Activated CD8-positive, alpha-beta memory T cell treated with anti-CD3 and anti-CD28 coated beads, Interleukin-2, amount 50 U/mL, for 24 hours (primary cell): ENCODE results near the gene UNC45A.
A peak's percentile ranks its signal among the peaks of the same experiment; 100 is the strongest.
"Not testable (repeated sequence)": the region's sequence is repeated elsewhere in the genome, so short reads cannot be mapped to it uniquely, and the experiment has no call there.

Experiments
- DNase-seq: peaks from one replicate; pipeline ENCODE4 v3.0.0-alpha.2; 2020; ENCODE audit errors: extremely low read depth

Gene UNC45A

DNA sequence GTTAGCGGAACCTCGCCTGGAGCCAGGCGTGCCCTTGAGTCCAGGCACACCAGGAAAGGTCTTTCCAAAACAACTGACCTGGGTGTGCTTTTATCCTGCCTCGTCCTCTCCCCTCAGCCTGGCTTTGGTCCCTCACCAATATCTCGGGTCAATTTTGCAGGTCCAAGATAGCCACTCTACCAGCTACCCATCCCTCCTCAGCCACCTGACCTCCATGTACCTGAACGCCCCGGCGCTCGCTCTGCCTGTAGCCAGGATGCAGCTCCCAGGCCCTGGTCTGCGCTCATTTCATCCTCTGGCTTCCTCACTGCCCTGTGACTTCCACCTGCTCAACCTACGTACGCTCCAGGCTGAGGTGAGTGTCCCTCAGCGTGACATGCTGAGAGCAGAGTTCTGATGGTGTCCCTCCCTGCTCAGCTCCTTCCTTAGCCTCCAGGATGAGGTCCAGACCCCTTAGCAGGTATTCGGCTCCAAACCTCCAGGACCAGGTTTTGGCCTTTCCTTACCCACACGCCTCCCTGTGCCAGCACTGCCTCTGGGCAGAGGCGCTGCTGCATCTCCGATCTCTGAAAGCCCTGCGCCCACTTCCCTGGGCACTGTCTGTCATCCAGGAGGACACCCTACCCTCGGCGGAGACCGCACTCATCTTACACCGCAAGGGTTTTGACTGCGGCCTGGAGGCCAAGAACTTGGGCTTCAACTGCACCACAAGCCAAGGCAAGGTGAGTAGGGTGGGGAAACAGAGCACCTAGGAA, 16.9 kb upstream of the UNC45A start:
- no peak for DNase-seq

DNA sequence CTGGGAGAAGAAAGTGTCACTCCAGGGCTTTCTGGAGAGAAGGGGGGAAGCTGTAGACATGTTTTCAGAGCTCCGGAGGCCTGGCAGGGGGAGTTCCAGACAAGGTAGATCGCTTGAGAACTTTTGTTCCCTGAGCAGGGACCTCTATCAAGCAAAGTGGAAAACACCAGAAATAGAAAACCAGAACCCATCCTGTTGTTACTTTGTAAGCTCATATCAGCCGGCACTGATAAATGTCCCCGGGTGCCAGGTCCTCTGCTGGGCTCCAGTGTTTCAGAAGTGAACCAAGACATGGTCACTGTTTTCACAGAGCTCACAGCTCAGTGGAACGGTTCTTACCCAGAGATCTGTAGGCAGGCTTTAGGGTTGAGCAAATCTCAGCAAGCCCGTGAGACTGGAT, 16.2 kb upstream of the UNC45A start:
- DNase-seq, result no peak

GRCh38 chr15:90921887-90922286, 13.2 kb upstream of the UNC45A start:
- no peak for DNase-seq

- DNase-seq, result not testable (repeated sequence)
Measured at GRCh38 chr15:90922712-90923322, 12.3 kb upstream of the UNC45A start.

GRCh38 chr15:90924375-90924774, 10.7 kb upstream of the UNC45A start:
- DNase-seq, result no peak

GRCh38 chr15:90926766-90927165, 8.3 kb upstream of the UNC45A start:
- DNase-seq, result not testable (repeated sequence)

GRCh38 chr15:90928106-90928505, 7.0 kb upstream of the UNC45A start:
- not testable (repeated sequence) for DNase-seq

- no peak for DNase-seq
Measured at GRCh38 chr15:90929246-90930019, 5.7 kb upstream of the UNC45A start.

- DNase-seq, result no peak
Measured at GRCh38 chr15:90930861-90931574, 4.1 kb upstream of the UNC45A start.

DNA sequence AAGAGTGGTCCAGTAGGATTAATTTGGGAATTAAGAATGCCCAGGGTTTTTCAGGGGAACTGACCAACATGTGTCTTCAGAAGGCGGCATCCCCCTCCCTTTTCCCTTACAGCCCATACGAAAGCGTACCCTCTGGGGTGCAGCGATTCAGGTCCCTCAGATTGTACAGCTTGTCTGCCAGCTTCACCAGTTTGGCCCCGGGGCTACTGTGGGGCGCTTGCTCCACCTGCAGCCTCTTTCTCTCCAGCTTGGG, 3.6 kb upstream of the UNC45A start:
- DNase-seq, result no peak

DNA sequence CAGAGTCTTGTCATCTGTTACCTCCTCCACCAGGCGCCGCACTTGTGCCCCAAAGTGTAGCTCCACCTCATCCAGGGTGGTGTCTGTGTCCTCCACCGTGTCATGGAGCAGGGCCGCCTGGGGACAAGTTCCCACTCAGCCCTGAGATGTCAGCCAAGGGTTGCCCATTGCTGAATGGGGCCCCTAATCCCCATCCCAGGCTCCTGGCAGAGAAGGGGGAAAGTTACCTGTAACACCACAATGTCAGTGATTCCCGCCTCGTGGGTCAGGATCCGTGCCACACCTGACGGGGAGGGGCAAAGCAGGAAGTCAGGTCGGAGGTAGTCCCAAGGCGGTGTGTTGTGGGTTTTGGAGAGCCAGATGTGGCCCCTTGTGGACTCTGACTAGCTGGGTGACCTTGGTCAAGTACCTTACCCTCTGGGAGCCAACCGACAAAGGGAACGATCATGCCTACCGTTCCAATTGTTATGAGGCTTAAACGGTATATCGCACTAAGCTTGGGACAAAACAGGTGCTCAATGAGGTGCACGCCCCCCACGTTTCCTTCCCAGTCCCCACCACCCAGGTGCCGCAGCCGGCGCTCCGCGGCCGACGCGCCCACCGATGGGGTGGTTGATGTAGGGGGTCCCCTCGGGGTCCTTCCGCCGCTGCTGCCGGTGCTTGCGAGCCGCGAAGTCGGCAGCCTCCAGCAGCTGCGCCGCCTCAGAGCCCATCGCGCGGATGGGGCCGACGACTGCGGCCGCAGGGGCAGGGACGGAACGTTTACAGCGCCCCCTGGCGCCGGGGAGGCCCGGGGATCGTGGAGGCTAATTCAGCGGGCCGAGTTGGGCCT, 3.0 kb upstream of the UNC45A start, which contains the start of gene HDDC3:
Gene HDDC3, minus strand, starts transcription at position 722 of the 832 bp plus-strand sequence. Its CDS starts 9 bp downstream, at position 713.
- DNase-seq, result peak; percentile 71

DNA sequence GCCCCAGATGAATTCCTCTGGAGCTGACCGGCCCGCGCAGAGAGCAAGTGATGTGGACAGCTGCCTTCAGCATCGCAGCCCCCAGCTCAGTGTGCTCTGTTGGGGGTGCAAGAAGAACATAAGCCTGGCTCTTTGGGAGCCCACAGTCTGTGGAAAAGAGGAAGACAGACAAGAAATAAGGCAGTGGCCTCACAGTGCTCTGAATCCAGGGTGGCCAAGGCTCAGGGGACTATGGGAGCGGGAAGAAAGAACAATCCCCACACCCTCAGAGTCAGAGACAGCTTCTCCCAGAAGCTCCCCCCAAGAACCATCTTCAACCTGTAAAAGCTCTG, 2.5 kb upstream of the UNC45A start:
- DNase-seq, result no peak

- DNase-seq, result no peak
Measured at GRCh38 chr15:90933301-90933700, 1.8 kb upstream of the UNC45A start.

DNA sequence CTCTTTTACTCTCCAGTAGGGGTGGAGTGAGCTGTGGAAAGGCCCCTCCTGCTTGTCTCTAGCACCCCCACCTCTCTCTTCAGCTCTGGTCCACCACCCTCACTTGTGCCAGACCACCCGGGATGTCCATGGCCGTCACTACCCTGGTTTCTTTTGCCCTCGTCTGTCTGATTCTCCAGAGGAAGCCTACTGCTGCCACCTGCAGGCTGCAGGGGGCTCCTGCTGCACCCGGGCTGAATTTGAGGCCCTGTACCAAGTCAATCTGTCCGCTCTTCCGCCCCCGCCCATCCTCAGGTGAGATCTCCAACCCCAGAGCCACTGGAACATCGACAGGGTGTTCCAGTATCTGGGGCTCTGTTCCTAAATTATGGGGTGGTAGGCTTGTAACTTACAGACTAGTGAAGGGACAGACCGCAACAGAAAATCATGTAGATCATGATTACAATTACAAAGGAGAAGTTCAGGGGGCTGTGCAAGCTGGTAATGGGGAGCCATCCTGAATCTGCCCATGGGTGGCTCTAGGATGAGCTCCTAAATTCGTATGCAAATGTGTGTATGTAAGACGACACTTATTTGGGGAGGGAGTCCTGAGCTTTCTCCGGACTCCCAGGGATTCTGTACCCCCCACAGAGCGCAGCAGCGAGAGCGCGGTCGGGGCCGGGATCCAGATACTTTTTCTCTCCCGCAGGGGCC, 683 bp upstream of the UNC45A start:
- peak; percentile 60 for DNase-seq

GRCh38 chr15:90936823-90937222, 1.7 kb downstream of the UNC45A start:
- DNase-seq, result no peak

DNA sequence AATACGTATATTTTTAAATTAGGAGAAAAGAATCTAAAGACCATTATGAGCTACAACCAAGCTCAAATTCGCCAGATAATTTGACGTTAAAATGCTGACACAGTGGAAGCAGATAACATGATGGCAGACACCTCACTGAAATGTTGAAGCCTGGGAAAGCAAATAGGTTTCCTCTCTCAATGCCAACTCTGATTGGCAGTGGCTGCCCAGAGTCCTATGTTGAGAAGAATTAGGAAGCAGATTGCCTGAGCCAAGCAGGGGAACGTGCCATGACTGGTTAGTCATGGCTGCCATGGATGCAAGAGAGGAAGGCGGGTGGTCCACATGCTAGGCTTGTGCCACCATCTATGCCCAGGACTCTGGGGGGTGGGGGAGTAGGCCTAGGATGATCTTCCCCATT, 3.2 kb downstream of the UNC45A start:
- no peak for DNase-seq

DNA sequence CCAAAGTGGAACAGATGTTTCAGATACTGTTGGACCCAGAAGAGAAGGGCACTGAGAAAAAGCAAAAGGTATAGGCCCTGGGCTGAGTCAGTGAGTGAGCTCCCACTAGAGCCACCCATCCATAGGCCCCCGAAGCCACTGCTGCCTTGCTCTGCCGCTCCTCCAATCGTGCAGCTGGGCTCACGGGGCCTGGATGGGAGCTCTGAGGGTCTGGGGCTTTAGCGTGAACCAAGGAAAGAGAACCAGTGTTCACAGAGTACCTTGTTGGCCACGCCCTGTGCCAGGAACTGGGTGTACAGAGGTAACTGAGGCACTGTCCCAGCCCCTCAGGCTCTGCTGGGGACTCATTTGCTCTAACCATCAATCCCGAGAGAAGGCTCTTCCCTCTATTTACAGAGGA, 4.7 kb downstream of the UNC45A start:
- no peak for DNase-seq

- no peak for DNase-seq
Measured at GRCh38 chr15:90941038-90941437, 6.0 kb downstream of the UNC45A start.

DNA sequence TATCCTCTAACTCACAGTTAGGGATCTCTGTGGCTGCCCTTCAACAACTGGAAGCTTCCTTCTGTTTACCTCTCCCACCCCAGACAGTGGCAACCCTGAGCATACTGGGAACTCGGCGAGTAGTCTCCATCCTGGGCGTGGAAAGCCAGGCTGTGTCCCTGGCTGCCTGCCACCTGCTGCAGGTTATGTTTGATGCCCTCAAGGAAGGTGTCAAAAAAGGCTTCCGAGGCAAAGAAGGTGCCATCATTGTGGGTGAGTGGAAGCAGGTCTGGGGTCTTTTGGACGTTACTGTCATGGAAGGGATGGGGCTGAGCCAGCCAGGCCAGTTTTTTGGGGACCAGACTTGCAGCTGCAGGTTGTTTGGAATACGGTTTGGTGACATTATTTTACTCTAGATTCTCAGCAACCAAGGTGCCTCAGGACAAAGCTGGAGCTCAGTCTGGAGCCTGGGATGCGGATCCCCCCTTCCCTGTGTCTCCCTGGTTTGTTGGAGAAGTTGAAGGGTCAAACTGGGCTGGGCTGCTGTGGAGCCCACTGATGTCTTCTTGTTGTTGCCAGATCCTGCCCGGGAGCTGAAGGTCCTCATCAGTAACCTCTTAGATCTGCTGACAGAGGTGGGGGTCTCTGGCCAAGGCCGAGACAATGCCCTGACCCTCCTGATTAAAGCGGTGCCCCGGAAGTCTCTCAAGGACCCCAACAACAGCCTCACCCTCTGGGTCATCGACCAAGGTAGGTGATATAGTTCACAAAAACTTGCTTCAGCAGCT, 7.5 kb downstream of the UNC45A start:
- no peak for DNase-seq

- DNase-seq, result no peak
Measured at GRCh38 chr15:90945091-90945490, 10.0 kb downstream of the UNC45A start.
